Measurements from ENCODE around the gene THAP12.
"Not testable (repeated sequence)": the region's sequence is repeated elsewhere in the genome, so short reads cannot be mapped to it uniquely, and the experiment has no call there.

THAP12 gene, protein sequence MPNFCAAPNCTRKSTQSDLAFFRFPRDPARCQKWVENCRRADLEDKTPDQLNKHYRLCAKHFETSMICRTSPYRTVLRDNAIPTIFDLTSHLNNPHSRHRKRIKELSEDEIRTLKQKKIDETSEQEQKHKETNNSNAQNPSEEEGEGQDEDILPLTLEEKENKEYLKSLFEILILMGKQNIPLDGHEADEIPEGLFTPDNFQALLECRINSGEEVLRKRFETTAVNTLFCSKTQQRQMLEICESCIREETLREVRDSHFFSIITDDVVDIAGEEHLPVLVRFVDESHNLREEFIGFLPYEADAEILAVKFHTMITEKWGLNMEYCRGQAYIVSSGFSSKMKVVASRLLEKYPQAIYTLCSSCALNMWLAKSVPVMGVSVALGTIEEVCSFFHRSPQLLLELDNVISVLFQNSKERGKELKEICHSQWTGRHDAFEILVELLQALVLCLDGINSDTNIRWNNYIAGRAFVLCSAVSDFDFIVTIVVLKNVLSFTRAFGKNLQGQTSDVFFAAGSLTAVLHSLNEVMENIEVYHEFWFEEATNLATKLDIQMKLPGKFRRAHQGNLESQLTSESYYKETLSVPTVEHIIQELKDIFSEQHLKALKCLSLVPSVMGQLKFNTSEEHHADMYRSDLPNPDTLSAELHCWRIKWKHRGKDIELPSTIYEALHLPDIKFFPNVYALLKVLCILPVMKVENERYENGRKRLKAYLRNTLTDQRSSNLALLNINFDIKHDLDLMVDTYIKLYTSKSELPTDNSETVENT

DNA sequence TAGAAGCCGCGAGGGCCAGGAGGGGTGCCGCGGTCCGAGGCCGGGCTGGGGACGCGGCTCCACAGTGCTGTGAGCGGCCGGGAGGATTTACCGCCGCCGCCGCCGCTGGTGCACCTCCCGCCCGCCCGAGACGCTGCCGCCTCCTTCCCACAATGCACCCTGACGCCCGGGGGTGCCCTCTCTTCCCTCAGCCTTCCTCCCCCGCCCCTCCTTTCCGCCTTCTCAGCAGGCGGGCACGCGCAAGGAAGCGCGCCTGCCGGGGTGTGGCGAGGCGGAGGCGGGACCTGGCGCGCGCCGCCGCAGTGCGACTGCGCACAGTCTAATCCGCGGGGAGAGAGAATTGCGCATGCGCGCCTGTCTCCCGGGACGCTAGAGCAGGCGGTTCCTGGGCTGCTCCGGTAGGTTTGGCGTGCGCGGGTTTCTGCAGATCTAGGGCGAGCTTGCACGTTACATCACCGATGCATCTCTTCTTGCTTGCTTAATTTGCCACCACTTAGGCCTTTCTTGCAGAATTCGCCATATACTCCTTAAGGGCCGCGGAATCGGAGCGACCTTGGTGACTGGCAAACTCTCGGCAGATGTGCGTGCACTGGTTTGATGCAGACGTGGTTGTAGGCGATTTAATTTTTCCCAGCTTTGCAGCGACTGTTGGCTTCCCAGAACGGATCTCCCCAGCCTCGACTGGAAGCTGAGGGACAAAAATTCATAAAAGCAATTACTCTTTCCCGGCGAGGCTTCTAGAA is at the start of gene THAP12, which contains the start of gene GVQW3:
THAP12 (minus strand) TSS at position 156 of the 743 bp plus-strand sequence. CDS start 296 bp downstream, outside the sequence.
GVQW3 (plus strand) TSS at position 347 of the 743 bp plus-strand sequence. CDS start 506 bp downstream, outside the sequence.
- DNase-seq = peak; percentile 93

DNA sequence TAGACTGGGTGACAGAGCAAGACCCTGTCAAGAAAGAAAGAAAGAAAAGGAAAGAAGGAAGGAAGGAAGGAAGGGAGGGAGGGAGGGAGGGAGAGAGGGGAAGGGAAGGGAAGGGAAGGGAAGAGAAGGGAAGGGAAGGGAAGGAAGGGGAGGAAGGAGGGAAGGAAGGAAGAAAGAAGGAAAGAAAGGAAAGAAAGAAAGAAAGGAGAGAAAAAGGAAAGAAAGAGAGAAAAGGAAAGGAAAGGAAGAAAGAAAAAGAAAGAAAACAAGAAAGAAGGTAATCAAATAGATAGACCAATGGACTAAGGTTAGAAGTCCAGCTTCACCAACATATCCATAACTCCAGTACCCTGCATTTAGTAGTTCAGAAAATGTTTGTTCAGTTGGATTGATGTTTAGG is 45.7 kb upstream of the THAP12 start:
- DNase-seq = no peak

DNA sequence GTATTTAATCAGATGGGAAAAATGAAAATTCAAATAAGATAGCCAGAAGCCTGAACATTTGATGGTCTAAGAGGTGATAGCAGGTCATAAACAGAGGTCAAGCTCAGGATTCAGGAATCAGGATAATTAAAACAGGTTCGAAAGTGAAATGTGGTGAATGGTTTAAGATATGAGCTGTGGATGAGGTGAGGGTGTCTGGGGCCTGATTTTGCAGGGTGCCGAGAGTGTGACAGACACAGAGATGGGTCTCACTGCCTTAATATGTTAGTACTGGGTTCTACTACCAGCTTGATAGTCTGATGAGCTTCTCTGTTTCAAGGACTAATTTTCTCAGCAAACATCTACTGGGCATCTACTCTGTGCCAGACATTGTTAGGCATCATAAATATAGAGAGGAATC is 44.0 kb upstream of the THAP12 start:
- DNase-seq = no peak

DNA sequence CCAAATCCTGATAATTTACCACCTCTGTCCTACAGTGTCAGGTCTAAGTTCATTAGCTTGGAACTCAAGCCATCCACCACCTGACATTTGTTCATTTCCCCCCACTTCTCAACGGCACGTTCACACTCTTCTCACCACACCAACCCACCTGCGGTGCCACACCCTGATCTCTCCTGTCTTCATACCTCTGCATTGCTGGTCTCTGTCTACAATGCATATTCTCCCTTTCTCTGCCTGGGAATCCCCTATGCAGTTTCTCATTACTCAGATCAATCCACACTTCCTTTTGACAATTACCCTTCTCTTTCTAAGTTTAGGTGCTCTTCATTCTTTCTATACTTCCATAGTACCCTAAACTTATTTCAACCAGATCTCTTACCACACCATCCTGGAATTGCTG is 43.4 kb upstream of the THAP12 start:
- no peak for DNase-seq

DNA sequence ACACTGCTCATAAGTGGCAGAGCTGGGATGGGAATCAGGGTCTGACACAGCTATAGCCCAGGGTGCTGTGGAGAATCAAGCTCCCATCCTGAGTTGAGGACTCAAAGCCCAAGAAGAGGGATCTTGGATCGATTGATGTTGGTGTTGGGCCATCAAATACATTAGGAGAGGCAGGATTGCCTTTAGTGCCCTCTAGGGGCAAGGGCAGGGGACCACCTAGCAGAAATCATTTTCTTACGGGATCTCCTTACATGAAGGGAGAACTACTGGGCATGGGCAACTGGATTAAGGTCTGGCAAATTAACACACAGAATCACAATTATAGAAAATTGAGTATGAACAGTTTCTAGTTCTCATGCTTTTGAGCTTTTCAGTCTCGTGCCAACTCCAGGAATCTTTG is 39.0 kb upstream of the THAP12 start:
- no peak for DNase-seq

DNA sequence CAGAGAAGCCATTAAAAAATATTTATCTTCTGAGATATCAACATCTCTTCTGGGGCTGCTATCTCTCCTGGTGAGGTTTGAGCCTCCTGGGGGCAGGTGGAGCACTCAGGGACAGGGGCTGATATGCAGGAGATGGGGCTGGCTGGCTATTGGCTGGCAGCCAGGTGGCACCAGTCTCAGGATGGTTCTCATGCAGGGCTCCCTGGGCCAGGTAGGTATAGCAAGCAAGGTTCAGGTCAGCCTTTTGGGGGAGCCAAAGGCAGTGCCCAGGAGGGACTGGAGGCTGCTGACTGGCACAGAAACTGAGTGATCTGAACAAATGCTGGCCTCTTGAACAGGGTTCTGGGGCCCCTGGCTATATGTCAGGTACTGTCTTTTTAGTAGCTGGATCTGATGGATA is 34.1 kb upstream of the THAP12 start:
- no peak for DNase-seq

DNA sequence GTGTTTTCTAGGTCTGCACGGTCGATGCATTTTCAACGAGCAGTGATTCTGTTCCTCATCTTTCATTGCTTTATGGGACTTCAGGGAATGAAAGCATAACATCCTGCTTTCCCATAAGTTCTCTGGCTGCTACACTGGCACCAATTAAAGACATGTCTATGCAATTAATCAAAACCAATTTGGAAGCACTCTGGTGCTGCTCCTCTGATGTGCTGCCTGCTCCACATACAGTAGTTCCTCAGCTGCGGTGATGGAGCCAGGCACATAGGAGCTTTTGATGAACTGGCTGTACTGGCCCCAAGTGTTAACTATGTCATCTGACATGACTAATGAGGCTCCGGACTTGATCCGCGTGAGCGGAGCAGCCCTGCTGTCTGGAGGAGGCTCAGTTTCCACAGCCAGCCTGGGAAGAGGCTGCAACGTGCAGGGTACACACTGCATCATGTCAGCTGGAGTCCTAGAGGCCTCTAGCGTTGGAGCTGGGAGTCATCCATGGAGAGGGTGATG is 30.0 kb upstream of the THAP12 start:
- no peak for DNase-seq

DNA sequence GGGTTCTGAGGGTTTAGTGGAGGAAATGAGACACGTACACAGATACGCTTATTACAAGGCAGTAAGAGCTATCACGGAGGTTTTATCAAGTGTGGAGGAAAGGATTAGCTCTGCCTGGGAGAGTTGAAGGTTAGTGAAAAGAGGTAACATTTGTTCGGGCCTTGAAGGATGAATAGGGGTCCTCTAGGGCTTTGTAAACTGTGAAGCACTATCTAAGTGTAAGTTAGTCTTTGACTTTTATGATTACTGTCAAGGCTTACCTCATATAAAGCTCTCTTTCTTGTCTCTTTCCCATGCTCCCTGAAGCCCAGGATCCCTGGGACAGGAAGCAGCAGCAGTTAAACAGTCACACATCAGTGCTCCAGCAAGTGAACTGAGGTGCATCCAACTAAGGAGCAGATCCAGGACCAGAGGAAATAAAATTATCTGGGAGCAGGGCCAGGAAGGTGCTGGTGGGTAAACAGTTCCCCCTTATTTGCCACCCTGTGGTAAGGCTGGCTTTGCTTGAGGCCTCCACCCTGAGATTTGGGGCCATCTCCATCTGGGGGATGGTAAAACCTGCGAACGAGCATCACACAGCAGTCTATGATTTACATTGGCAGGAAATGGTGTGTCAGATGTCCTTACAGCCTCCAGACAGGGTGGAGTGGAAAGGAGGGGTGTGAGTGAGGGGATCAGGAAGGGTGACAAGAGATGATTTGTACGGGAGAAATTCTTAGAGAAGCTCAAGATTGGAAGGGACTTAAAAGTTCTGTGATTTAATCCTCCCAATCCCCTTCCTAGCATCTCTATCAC is 27.4 kb upstream of the THAP12 start:
- no peak for DNase-seq

DNA sequence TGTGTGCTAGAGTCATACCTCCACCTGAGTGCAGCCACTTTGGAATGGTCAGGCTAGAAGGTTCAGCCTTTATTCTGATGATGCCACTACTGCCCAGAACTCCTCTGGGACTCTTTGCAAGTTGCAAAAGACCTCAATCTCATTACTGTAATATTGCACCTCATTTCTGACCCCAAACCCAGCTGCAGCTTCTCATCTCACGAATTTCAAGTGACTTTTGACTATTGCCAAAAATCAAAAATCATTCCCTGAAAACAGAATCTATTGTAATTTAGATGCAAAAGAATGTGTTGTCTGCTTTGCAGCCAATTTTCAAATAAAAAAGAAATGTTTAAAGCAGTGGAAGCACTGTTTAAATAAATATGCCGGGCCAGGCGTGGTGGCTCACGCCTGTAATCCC is 25.4 kb upstream of the THAP12 start:
- no peak for DNase-seq

DNA sequence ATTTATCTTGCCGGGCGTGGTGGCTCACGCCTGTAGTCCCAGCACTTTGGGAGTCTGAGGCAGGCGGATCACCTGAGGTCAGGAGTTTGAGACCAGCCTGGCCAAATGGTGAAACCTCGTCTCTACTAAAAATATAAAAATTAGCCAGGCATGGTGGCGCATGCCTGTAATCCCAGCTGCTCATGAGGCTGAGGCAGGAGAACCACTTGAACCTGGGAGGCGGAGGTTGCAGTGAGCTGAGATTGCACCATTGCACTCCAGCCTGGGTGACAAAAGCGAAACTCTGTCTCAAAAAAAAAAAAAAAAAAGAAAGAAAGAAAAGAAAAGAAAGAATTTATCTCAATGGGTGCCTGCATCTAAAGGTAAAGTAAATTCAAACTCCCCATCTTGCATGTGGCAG is 20.6 kb upstream of the THAP12 start:
- DNase-seq = not testable (repeated sequence)

DNA sequence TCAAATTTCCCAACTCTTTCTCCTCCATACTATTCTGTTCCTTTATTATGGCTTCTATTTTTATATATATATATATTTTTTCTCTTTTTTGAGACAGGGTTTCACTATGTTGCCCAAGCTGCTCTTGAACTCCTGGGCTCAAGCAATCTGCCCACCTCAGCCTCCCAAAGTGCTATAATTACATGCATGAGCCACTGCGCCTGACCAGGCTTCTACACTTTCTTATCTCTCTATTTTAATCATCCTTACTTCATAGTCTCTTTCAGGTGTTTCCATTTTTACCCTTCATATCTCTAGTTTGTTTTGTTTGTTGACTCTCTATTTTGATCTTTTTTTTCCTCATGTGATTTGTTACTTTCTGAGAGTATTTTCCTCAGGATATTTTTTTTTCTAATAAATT is 20.0 kb upstream of the THAP12 start:
- DNase-seq = no peak

DNA sequence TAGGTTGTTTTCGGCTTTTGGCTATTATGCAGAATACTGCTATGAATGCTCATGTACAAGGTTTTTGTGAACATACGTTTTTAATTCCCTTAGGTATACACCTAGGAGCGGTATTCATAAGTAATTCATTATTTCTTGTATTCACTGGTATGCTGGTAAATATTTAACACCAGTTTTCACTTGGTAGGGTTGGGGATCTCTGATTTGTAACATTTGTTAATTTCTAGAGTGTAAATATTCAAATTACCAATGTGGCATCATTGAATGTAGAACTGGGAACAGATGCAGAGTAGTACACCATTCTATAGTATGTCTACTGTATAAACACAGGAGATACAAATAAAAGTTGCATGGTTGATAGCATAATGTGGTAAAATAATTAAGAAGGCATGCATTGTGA is 16.5 kb upstream of the THAP12 start:
- no peak for DNase-seq

DNA sequence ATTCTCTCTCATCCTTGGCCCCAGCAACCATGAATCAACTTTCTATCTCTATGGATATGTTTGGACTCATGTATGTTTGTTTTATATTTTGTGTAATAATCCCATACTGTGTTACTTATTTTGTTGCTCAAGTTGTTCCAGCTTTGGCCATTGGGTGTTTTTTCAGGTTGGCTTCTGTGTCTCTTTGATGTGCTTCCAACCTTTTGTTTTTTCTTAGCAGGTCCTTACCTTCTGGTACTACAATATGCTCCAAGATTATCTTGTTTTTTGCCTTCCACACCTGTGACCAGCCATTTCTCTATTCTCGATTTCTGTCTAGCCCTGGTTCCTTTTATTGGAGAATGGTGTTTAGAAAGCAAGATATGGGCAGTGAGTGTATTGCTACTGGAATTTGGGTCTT is 14.4 kb upstream of the THAP12 start:
- no peak for DNase-seq

DNA sequence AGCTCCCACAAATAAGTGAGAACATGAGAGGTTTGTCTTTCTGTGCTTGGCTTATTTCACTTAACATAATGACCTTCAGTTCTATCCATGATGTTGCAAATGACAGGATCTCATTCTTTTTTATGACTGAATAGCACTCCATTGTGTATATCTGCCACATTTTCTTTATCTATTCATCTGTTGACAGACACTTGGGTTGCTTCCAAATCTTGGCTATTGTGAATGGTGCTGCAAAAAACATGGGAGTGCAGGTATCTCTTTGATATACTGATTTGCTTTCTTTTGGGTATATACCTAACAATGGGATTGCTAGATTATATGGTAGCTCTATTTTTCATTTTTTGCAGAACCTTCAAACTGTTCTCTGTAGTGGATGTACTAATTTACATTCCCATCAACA is 13.5 kb upstream of the THAP12 start:
- no peak for DNase-seq

DNA sequence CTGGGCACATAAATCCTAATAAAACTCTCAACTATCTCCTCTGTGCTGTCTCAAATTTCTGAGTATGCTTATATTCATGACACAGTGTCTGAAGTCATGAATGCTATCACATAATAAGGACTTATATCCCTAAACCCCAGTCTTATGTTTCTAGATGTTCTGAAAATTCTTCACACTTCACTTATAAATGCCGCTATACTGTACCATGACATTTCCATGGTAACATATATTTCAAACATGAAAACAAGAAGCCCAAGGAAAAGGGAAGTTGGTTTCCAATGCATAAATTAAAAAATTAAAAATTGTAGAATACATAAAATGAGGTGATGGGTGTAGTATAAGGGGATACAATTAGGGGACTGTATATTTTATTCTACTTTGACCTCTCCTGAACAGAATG is 11.9 kb upstream of the THAP12 start:
- DNase-seq = no peak

DNA sequence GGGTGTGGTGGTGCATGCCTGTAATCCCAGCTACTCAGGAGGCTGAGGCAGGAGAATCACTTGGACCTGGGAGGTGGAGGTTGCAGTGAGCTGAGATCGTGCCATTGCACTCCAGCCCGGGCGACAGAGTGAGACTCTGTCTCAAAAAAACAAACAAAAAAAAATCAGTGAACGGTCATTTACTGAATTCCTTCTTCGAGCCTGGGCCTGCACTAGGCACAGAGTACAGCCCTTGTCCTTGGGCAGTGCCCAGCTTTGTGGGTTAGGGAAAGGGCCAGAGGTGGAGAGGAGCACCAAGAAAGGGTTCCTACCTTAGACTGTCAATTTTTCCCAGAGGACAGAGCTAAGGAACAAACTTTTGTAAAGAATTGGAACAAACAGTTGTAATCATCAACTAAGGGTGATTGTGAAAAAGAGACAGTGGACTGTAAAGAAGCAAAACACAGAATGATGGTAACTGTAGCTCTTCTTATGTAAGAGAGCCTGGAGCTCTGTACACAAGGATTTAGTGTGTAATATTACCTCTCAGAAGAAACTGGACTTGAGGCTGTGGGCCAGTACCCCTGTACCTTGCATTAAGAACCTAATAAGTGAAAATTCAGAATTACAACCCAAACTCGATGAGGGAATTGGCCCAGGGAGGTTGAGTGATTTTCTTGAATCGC is 11.0 kb upstream of the THAP12 start:
- no peak for DNase-seq

DNA sequence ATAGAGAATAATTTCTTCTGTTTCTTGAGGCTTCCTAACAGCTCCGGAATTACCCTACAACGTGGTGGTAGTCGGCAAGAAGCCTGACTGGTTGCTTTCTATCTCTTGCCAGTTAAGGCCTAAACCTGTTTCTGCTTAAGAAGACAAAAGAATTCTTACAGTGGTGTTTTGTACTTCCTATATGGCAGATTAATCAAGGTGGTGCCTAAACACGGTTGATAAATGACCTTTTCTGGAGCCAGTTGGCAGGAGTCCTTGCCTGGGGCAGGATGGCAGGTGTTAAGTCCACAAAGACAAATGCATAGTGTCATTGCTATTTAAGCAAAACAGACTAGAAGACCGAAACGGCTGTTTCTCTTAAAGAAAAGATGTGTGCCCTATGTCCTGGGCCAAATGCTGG is 10.1 kb upstream of the THAP12 start:
- no peak for DNase-seq

DNA sequence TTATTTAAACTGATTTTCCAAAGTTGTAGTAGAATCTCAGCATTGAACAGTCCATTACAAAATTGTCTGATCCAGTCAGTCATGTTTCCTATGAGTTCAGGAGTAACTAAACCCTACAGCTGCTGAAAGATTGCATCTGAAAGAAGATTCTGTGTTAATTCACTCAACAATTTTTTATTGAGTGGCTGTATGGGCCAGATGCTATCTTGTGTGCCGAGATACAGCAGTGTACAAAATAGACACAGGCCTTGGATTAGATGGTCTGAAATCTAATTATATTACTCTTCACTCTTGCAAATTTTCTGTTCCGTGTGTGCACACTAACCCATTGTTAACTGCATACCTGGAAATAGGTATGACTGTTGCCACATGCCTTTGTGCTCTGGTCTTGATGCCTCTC is 7.5 kb upstream of the THAP12 start:
- DNase-seq = no peak

DNA sequence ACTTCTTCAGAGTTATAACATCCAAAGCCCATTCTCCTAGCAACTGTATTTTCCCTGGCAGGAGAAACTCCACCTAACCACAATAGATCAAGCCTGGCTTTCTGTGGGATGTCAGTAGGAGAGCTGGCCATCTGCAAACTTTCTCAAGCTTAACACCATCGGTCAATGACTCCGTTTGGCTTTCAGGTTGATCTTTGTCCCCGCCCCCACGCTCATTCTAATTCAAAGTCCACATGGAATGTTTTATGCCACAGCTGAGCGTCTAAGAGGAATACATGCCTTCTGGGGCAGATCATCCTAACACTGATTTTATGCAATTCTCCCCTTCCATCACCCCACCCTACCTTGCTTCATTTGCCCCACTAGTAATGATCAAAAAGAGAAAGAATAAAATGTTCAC is 5.0 kb upstream of the THAP12 start:
- no peak for DNase-seq

DNA sequence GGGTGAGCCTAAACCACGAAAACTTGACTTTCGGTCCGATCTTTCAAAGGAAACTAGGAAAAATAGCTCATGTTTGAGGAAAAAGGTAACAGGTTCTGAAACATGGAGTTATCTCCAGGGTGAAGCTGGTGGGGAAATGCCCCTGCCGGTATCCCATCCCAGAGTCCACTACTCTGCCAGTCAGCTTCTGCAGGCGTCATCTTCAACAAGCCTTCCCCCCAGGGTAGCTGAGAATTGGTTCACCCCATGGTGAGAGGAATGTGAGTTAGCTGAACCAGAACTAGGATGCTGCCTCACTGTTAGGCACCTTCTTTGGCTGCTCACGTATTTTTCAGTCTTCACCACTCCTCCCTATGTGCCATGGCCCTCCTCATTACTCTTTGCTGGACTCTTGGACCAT is 1.3 kb upstream of the THAP12 start:
- DNase-seq = no peak

DNA sequence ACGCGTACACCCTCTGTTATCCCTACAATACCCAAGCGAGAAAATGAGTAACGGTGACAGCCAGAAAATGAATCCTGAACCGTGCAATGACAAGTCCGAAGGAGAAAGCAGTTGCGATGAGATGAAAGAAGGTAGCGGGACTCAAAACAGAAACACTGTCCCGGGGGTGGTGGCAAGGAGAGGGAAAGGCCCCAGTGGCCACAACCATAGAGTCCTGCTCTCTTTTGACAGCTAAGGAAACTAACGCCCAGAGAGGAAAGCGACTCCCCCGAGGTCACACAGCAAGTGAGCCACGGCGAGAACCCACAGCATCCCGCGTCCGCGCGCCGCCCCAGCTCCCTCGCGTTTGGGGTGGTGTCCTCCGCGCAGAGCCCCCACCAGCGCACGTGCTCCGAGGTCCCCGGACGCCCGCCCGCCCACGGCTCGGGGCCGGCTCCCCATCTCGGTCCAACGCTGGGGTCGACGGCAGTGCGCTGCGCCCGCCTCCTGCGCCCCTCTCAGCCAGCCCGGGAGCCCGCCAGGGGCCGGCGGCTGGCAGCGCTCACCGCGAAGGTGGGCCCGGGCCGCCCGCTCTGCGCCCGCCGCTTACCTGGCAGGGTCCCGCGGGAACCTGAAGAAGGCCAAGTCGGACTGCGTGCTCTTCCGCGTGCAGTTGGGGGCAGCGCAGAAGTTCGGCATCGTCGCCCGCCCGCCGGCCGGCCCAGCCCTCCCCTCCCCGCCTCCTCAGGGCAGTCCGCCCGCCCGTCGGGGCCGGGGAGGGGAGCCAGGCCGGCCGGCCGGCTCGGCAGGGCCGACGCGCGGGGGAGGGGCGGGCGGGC is 564 bp downstream of the THAP12 start:
- DNase-seq = no peak

Data from GF-D8 (cell line).